ENCODE data around the gene HNRNPA3. TPM values are rescaled to one million over a fixed set of nuclear protein-coding genes. Genes with fewer than 3 reads are reported as not detected.
"Not testable (repeated sequence)": the region's sequence is repeated elsewhere in the genome, so short reads cannot be mapped to it uniquely, and the experiment has no call there.

Gene HNRNPA3
- total and polyA plus RNA-seq, 2 donors, result 30.9 to 228 TPM

GRCh38 chr2:177263451-177264208 is 51.0 kb downstream of the HNRNPA3 start:
- WGBS, result under 1% methylated on average over 81 of the region's 81 CpGs
- peak; percentile 89 to 99 (median 95) for DNase-seq (ENCODE audit: low read depth in 6 of 9, low spot score in 9 of 9)
- H3K9me3 ChIP-seq (ENCODE audit: control insufficient read depth in 2 of 2, insufficient read depth in 1 of 2, low read length in 1 of 2), result no peaks in the 10 kb centered on the region
- peak overlapping the region; percentile 90 to 96 for H3K4me3 ChIP-seq (ENCODE audit: low read length in 2 of 2)
- H3K4me1 ChIP-seq (ENCODE audit: control insufficient read depth in 2 of 2, insufficient read depth in 2 of 2, low read length in 2 of 2), result peaks cover 13 to 15% of the 10 kb centered on the region in 2 donors
- H3K27me3 ChIP-seq (ENCODE audit: control insufficient read depth in 2 of 2, insufficient read depth in 1 of 2, low read length in 1 of 2), result no peaks in the 10 kb centered on the region
- peak overlapping the region; percentile 98 for H3K27ac ChIP-seq (ENCODE audit: low read depth in 1 of 2, low read length in 1 of 2)
- H3K36me3 ChIP-seq (ENCODE audit: control insufficient read depth in 2 of 2, insufficient read depth in 2 of 2, low read length in 1 of 2), result no peaks in the 10 kb centered on the region

- Histone ChIP-seq H3K4me3 (ENCODE audit: low read length in 2 of 2) (peak overlapping the region; percentile 90 to 96), H3K27ac (ENCODE audit: low read depth in 1 of 2, low read length in 1 of 2) (peak overlapping the region; percentile 98), H3K9me3 (ENCODE audit: control insufficient read depth in 2 of 2, insufficient read depth in 1 of 2, low read length in 1 of 2) (no peaks in the 10 kb centered on the region), H3K36me3 (ENCODE audit: control insufficient read depth in 2 of 2, insufficient read depth in 2 of 2, low read length in 1 of 2) (no peaks in the 10 kb centered on the region), H3K4me1 (ENCODE audit: control insufficient read depth in 2 of 2, insufficient read depth in 2 of 2, low read length in 2 of 2) (peaks cover 13 to 15% of the 10 kb centered on the region in 2 donors), H3K27me3 (ENCODE audit: control insufficient read depth in 2 of 2, insufficient read depth in 1 of 2, low read length in 1 of 2) (no peaks in the 10 kb centered on the region)
- DNase-seq (ENCODE audit: low read depth in 6 of 9, low spot score in 9 of 9), result peak in 1 of 9 donors; percentile 54
- under 1% methylated on average over 61 of the region's 61 CpGs for WGBS
These were observed 51.7 kb downstream of the HNRNPA3 start for GRCh38 chr2:177264209-177264692.

DNA sequence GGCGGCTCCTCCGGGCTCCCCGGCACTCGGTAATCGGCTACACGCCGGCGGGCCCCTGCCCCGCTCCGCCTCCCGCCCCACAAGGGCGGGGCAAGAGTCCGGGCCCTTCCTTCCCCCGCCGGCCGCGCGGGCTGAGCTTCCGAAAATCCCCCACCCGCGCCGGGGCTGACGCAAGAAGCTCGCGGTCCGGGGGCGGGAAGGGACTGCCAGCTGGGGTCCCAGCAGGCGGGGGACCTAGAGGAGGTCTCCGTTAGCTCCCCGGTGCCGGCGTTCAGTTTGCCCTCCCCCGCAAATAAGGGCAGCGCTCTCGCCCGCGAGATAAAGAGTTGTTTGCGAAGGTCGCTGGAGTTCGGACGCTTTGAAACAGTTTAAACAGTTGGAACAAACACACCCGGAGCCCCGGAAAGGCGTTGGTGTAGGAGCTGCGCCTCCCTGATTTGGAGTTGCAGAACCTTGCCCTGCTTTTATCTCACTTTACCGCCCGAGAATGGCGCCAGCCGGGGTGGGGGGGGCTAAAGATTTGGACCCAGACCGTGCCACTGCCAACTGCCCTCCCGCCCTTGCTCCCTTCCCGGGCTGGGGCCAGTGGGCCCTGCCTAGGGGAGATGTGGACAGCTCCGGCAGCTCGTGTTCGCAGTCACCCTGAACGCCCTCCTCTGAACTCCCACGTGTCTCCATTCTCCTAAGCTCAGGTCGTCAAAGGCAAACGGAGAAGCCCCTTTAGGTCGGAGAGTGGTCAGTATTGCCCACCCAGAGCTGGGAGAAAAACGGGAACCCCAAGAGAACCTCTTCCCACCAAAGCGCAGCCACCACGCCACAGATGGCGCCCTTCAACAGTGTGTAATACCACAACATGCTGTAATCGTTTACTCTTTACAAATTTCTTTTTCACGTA is 52.3 kb downstream of the HNRNPA3 start, which contains the start of gene NFE2L2:
NFE2L2 (minus strand) TSS at position 35 of the 895 bp plus-strand sequence. CDS start 151 bp downstream, outside the sequence.
- peaks cover 13 to 15% of the 10 kb centered on the region in 2 donors for H3K4me1 ChIP-seq (ENCODE audit: control insufficient read depth in 2 of 2, insufficient read depth in 2 of 2, low read length in 2 of 2)
- peak within 1 kb of the TSS; percentile 98 for H3K27ac ChIP-seq (ENCODE audit: low read depth in 1 of 2, low read length in 1 of 2)
- H3K27me3 ChIP-seq (ENCODE audit: control insufficient read depth in 2 of 2, insufficient read depth in 1 of 2, low read length in 1 of 2), result no peaks in the 10 kb centered on the region
- peak within 1 kb of the TSS; percentile 90 to 96 for H3K4me3 ChIP-seq (ENCODE audit: low read length in 2 of 2)
- under 1% methylated on average over 66 of the region's 66 CpGs for WGBS
- DNase-seq (ENCODE audit: low read depth in 6 of 9, low spot score in 9 of 9), result peak; percentile 61 to 92 (median 80)
- H3K36me3 ChIP-seq (ENCODE audit: control insufficient read depth in 2 of 2, insufficient read depth in 2 of 2, low read length in 1 of 2), result no peaks in the 10 kb centered on the region
- no peaks in the 10 kb centered on the region for H3K9me3 ChIP-seq (ENCODE audit: control insufficient read depth in 2 of 2, insufficient read depth in 1 of 2, low read length in 1 of 2)

GRCh38 chr2:177265824-177266817 is 53.5 kb downstream of the HNRNPA3 start:
- Histone ChIP-seq H3K27me3 (ENCODE audit: control insufficient read depth in 2 of 2, insufficient read depth in 1 of 2, low read length in 1 of 2) (no peaks in the 10 kb centered on the region), H3K27ac (ENCODE audit: low read depth in 1 of 2, low read length in 1 of 2) (peak overlapping the region; percentile 43 to 98), H3K9me3 (ENCODE audit: control insufficient read depth in 2 of 2, insufficient read depth in 1 of 2, low read length in 1 of 2) (no peaks in the 10 kb centered on the region), H3K4me1 (ENCODE audit: control insufficient read depth in 2 of 2, insufficient read depth in 2 of 2, low read length in 2 of 2) (peaks cover 9 to 15% of the 10 kb centered on the region in 2 donors), H3K4me3 (ENCODE audit: low read length in 2 of 2) (no peak overlapping the region), H3K36me3 (ENCODE audit: control insufficient read depth in 2 of 2, insufficient read depth in 2 of 2, low read length in 1 of 2) (no peaks in the 10 kb centered on the region)
- WGBS, result 19% methylated on average over 4 of the region's 4 CpGs
- DNase-seq (ENCODE audit: low read depth in 6 of 9, low spot score in 9 of 9), result peak in 1 of 9 donors; percentile 62

DNA sequence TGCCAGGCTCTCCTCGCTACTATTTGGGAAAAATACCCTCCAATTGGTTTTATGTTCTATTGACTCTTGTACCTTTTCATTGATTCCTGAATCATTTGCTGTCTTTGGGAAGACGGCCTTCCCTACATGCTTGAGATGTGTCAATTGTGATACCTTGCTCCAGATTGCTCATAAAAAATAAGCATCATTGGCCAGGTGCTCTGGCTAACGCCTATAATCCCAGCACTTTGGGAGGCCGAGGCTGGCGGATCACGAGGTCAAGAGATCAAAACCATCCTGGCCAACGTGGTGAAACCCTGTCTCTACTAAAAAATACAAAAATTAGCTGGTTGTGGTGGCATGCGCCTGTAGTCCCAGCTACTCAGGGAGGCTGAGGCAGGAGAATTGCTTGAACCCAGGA is 54.4 kb downstream of the HNRNPA3 start:
- 97% methylated on average over 8 of the region's 8 CpGs for WGBS
- not testable (repeated sequence) for DNase-seq (ENCODE audit: low read depth in 6 of 9, low spot score in 9 of 9); H3K4me1 ChIP-seq (ENCODE audit: control insufficient read depth in 2 of 2, insufficient read depth in 2 of 2, low read length in 2 of 2); H3K4me3 ChIP-seq (ENCODE audit: low read length in 2 of 2); H3K36me3 ChIP-seq (ENCODE audit: control insufficient read depth in 2 of 2, insufficient read depth in 2 of 2, low read length in 1 of 2); H3K9me3 ChIP-seq (ENCODE audit: control insufficient read depth in 2 of 2, insufficient read depth in 1 of 2, low read length in 1 of 2); H3K27me3 ChIP-seq (ENCODE audit: control insufficient read depth in 2 of 2, insufficient read depth in 1 of 2, low read length in 1 of 2)
- peak overlapping the region in 1 of 2 donors; percentile 53 for H3K27ac ChIP-seq (ENCODE audit: low read depth in 1 of 2, low read length in 1 of 2)

- Histone ChIP-seq H3K9me3 (ENCODE audit: control insufficient read depth in 2 of 2, insufficient read depth in 1 of 2, low read length in 1 of 2) (no peaks in the 10 kb centered on the region), H3K27ac (ENCODE audit: low read depth in 1 of 2, low read length in 1 of 2) (no peak overlapping the region), H3K36me3 (ENCODE audit: control insufficient read depth in 2 of 2, insufficient read depth in 2 of 2, low read length in 1 of 2) (no peaks in the 10 kb centered on the region), H3K4me3 (ENCODE audit: low read length in 2 of 2) (no peak overlapping the region), H3K27me3 (ENCODE audit: control insufficient read depth in 2 of 2, insufficient read depth in 1 of 2, low read length in 1 of 2) (no peaks in the 10 kb centered on the region), H3K4me1 (ENCODE audit: control insufficient read depth in 2 of 2, insufficient read depth in 2 of 2, low read length in 2 of 2) (peaks cover 7 to 9% of the 10 kb centered on the region in 2 donors)
- no peak for DNase-seq (ENCODE audit: low read depth in 6 of 9, low spot score in 9 of 9)
- WGBS, result 98% methylated on average over 8 of the region's 8 CpGs
These were observed 55.7 kb downstream of the HNRNPA3 start for GRCh38 chr2:177268187-177268871.

GRCh38 chr2:177268901-177269300 is 56.3 kb downstream of the HNRNPA3 start:
- Histone ChIP-seq H3K36me3 (ENCODE audit: control insufficient read depth in 2 of 2, insufficient read depth in 2 of 2, low read length in 1 of 2) (no peaks in the 10 kb centered on the region), H3K4me3 (ENCODE audit: low read length in 2 of 2) (no peak overlapping the region), H3K9me3 (ENCODE audit: control insufficient read depth in 2 of 2, insufficient read depth in 1 of 2, low read length in 1 of 2) (no peaks in the 10 kb centered on the region), H3K4me1 (ENCODE audit: control insufficient read depth in 2 of 2, insufficient read depth in 2 of 2, low read length in 2 of 2) (peaks cover 7 to 9% of the 10 kb centered on the region in 2 donors), H3K27ac (ENCODE audit: low read depth in 1 of 2, low read length in 1 of 2) (no peak overlapping the region), H3K27me3 (ENCODE audit: control insufficient read depth in 2 of 2, insufficient read depth in 1 of 2, low read length in 1 of 2) (no peaks in the 10 kb centered on the region)
- DNase-seq (ENCODE audit: low read depth in 6 of 9, low spot score in 9 of 9), result no peak
- over 99% methylated on average over 7 of the region's 7 CpGs for WGBS

DNA sequence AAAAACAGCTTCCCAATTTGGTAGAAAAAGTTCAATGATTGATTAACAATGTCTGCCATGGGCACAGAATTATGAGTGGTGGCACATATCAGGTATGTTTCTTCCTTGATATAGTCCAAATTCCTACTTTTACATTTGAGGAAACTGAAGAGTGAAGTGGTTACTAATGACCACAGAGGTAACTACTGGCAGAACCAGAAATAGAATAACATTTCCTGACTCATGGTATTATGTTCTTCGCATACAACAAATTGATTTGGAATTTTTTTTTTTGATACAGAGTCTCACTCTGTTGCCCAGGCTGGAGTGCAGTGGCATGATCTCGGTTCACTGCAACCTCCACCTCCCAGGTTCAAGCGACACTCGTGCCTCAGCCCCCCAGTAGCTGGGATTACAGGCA is 57.9 kb downstream of the HNRNPA3 start:
- Histone ChIP-seq H3K4me3 (ENCODE audit: low read length in 2 of 2) (no peak overlapping the region), H3K27ac (ENCODE audit: low read depth in 1 of 2, low read length in 1 of 2) (no peak overlapping the region), H3K36me3 (ENCODE audit: control insufficient read depth in 2 of 2, insufficient read depth in 2 of 2, low read length in 1 of 2) (no peaks in the 10 kb centered on the region), H3K4me1 (ENCODE audit: control insufficient read depth in 2 of 2, insufficient read depth in 2 of 2, low read length in 2 of 2) (peaks cover 6 to 7% of the 10 kb centered on the region in 2 donors), H3K9me3 (ENCODE audit: control insufficient read depth in 2 of 2, insufficient read depth in 1 of 2, low read length in 1 of 2) (no peaks in the 10 kb centered on the region), H3K27me3 (ENCODE audit: control insufficient read depth in 2 of 2, insufficient read depth in 1 of 2, low read length in 1 of 2) (no peaks in the 10 kb centered on the region)
- 91% methylated on average over 4 of the region's 4 CpGs for WGBS
- no peak for DNase-seq (ENCODE audit: low read depth in 6 of 9, low spot score in 9 of 9)

Measured in thymus (tissue), 11 donors.